ENCODE measurements around the gene COL6A1.

The COL6A1 gene

DNA sequence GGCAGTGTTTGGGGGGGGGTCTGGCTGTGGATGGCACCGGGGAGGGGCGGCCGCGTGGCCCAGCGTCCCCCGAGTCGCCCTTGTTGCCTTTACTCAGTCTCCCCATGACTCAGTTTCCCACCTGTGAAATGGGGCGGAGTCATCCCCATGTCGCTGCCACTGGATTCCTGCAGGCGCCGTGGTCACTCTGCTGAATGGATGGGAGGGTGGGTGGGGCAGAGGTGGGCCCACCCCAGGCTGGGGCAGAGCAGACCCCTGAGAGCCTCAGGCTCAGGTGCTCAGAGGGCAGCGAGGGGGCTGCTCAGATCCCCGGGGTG lies 2.0 kb downstream of the COL6A1 start:
- no peak for DNase-seq (ENCODE audit: low spot score)

DNA sequence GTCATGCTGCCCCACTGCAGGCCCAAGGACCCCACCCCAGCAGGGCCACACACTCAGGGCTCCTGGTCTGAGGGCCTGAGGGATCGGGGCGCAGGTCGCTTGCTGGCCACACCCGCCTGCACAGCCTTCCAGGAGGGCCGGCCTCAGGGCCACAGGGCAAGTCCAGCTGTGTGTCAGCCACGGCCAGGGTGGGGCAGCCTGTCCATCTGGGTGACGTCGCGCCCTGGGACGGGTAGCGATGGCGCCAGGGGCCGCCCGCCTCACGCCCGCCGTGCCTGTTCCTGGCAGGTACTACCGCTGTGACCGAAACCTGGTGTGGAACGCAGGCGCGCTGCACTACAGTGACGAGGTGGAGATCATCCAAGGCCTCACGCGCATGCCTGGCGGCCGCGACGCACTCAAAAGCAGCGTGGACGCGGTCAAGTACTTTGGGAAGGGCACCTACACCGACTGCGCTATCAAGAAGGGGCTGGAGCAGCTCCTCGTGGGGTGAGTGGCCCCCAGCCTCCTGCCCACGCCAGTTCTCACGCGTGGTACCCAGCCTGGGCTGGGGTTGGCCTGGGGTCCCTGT lies 2.5 kb downstream of the COL6A1 start:
- DNase-seq (ENCODE audit: low spot score): no peak

DNA sequence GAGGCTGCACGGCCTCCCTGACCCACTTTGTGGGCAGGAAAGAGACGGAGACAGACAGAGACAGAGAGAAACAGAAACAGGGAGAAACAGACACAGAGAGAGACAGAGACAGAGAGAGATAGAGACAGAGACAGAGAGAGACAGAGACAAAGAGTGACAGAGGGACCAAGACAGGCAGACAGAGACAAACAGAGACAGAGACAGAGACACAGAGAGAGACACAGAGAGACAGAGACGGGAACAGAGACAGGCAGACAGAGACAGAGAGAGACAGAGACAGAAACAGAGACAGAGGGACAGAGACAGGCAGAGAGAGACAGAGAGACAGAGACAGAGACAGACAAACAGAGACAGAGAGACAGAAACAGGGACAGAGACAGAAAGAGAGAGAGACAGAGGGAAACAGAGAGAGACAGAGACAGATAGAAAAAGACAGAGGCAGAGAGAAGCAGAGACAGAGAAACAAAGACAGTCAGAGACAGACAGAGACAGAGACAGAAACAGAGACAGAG lies 3.1 kb downstream of the COL6A1 start:
- DNase-seq (ENCODE audit: low spot score): no peak

DNA sequence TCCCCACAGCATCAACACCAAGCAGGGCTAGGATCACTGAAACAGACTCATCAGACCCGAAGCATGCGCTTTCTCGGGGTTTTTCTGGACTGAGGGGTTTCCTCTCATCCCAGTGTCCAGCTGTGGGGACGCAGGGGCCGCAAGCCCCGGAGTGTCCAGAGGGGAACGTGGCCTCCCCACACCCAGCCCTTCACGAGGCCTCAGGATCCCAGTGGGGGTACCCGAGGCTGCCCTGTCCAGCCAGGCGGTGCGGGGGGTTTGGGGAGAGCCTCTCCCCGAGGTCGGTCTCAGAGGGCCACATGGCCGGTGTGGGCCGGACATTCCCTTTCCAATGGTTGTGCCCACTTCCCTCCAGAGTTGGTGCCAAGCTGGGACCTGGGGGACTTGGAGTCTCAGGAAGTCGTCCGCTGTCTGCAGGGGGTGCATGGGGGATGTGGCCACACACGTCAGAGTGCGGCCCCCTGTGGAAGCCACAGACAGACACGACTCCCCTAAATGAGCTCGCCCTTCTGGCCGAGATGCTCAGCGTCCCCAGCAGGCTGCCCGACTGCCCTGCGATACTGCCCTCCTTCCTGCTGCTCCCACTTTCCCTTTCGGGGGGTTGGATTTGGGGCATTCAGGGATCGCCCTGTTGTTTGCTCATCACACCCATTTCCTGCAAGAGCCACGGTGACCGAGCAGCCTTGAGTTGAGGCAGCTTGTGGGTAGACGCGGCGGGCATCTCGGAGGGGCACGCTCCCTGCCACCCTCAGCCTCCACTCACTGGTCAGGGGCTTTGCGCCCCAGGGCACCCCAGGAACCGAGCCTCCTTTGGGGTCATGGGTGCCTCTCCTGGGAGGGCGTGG lies 4.1 kb downstream of the COL6A1 start:
- no peak for DNase-seq (ENCODE audit: low spot score)

DNA sequence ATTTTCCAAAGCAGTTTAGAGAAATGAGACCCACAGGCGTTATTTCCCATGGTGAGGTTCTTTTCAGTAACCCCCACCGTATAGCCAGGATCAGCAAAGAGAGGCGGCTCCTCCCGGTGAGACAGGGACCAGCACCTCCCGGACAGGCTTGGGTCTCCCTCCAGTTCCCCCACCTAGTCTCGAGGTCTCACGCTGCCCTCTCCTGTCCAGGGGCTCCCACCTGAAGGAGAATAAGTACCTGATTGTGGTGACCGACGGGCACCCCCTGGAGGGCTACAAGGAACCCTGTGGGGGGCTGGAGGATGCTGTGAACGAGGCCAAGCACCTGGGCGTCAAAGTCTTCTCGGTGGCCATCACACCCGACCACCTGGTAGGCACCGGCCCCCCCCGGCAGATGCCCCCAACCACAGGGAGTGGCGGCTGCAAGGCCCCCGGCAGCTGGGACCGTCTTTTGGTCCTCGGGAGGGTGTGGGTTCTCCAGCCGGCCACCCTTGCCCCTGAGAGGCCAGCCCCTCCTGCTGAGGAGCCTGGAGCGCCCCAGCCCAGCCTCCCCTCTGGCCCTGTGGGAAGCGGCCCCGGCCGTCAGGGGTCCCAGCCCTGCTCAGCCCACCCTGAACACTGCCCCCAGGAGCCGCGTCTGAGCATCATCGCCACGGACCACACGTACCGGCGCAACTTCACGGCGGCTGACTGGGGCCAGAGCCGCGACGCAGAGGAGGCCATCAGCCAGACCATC lies 4.9 kb downstream of the COL6A1 start:
- DNase-seq (ENCODE audit: low spot score): no peak

DNA sequence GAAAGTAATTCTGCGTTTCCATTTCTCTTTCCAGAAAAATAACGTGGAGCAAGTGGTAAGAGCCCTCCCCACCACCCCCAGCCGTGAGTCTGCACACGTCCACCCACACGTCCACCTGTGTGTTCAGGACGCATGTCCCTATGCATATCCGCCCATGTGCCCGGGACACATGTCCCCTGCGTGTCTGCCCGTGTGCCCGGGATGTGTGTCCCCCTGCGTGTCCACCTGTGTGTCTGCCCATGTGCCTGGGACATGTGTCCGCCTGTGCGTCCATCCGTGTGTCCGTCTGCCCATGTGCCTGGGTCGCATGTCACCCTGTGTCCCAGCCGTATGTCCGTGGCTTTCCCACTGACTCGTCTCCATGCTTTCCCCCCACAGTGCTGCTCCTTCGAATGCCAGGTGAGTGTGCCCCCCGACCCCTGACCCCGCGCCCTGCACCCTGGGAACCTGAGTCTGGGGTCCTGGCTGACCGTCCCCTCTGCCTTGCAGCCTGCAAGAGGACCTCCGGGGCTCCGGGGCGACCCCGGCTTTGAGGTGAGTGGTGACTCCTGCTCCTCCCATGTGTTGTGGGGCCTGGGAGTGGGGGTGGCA lies 5.6 kb downstream of the COL6A1 start:
- DNase-seq (ENCODE audit: low spot score): no peak

DNA sequence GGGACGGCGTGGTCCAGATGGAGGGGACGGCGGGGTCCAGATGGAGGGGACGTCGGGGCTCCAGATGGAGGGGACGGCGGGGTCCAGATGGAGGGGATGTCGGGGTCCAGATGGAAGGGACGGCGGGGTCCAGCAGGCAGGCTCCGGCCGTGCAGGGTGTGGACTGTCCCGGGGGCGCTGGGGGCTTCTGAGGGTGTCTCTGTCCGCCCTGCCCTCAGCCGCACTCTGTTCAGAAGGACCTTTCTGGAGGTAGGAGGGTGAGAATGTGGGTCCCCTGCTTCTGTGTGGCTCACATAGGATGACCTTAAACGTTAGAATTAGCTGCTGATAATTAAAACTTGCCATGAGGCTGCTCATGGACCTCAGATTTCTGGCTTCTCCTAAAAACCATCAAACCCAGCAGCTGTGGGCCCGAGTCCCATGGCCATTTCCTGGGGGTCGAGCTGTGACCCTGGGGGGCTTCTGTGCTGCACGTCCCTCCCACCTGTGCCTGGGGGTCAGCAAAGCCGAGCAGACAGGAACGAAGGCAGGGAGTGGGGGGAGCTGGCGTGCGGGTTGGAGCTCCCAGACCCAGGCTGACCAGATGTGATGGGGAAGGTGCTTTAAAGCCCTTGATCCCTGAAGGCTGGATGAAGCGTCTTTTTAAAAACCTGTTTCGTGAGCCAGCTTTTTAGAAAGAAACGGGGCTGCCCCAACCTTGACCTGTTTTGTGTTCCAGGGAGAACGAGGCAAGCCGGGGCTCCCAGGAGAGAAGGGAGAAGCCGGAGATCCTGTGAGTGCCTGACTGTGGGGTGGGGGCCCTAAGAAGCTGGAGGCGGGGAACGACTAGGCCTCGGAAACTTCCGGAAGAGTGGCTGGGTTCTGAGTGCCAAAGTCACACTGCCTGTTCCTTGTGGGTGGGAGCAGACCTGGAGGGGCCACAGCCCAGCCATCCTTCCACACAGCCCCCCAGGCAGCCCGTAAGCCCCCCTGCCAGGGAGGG lies 7.1 kb downstream of the COL6A1 start:
- DNase-seq (ENCODE audit: low spot score): no peak

DNA sequence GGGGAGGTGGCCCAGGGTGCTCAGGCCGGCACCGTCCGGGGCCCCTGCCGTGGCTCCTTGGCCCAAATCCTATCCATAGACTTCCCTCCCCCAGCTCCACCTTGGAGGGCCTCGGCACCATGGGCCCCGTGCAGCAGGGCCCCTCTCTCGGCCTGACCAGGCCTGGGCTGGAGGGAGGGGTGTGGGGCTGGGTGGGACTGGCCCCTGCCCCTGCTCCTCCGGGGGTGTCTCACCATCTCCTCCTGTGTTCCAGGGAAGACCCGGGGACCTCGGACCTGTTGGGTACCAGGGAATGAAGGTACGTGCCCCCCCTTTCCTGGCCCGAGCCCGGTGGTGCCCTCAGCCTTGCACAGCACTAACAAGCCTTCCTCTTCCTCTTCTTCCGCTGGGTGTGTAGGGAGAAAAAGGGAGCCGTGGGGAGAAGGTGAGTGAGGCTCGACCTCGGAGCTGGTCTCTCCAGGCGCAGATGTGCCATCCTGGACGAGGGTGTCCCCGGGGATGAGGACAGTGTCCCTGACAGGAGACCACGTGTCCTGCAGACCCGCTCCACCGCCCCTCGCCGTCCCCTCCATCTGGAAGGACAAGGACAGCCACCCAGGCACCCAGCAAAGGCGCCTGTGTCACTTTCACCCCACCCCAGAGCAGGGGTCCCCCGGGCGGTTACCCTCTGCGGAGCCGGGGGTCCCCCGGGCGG lies 7.9 kb downstream of the COL6A1 start:
- no peak for DNase-seq (ENCODE audit: low spot score)

DNA sequence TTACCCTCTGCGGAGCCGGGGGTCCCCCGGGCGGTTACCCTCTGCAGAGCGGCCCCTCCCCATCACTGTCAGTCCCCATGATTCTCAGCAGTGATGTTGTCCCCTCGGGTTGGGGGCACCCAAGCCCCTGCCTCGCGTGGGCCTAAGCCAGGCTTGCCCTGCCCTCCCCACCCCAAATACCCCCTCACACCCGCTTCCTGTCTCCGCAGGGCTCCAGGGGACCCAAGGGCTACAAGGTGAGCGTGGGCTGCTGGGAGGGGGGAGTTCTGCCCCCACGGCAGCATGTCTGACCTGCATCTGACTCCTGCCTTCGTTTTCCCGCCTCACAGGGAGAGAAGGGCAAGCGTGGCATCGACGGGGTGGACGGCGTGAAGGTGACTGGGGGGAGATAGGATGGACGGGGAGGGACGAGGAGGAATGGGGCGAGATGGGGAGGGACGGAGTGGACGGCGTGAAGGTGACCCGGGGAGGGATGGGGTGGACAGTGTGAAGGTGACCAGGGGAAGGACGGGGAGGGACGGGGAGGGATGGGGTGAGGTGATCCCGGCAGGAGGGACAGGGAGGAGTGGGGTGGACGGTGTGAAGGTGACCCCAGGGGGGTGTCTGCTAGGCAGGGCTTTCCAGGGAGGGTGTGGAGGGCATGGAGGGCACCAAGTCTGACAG lies 8.6 kb downstream of the COL6A1 start:
- DNase-seq (ENCODE audit: low spot score): no peak

DNA sequence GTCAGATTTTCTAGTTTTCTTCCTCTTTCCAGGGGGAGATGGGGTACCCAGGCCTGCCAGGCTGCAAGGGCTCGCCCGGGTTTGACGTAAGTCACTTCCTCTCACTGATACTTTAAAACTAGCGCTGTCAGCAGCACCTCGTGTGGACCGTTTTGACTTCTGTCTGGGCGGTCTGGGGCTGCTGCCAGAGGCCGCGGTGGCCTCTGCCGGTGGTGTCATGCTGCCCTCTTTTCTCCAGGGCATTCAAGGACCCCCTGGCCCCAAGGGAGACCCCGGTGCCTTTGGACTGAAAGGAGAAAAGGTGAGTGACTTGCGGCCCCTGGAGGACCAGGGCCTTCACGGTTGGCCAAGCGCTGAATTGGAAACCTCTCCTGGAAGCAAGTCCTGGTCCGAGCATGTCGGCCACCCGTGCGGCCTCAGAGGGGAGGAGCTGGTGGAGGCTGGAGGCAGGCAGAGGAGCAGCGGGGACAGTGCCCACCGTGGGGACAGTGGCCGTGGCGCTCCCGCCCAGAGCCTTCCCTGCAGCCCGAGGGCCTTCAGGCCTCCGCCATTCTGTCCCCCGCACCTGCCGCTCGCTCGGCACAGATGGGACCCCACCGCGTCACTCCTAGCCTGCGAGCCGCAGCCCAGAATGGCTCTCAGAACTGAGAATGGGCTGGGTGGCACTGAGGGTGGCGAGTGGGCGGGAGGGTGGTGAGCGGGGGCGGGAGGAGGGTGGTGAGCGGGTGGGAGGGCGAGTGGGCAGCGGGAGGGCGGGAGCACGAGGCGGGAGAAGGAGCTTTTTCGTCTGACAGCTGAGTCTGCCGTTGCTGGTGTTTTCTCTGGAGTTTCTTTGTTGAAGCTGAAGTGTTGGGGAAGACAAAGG lies 9.4 kb downstream of the COL6A1 start:
- no peak for DNase-seq (ENCODE audit: low spot score)

DNA sequence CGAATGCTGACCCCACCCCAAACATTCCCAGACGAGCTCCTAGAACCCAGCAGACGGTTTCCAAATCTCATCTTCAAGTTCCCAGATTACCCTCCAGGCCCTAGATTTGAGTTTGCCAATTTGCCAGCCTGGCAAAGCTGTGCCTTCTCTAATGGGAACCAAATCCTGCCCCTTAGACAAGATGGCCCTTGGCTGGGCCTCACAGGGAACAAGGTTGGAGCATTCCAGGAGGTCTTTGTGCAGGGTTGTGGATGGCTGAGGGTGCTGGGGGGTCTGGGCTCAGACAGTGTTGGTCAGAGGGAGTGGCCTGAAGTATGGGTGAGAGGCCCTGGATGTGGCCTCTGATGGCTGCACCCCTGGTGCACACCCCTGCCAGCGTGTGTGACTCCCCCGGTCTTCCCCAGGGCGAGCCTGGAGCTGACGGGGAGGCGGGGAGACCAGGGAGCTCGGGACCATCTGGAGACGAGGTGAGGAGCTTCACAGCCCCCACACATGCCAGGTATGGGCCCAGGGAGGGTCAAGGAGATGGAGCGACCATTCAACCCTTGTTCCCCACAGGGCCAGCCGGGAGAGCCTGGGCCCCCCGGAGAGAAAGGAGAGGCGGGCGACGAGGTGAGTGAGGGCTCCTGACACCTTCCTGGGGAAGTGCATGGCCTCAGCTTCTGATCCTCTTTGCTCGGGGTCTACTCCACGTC lies 10.2 kb downstream of the COL6A1 start:
- no peak for DNase-seq (ENCODE audit: low spot score)

DNA sequence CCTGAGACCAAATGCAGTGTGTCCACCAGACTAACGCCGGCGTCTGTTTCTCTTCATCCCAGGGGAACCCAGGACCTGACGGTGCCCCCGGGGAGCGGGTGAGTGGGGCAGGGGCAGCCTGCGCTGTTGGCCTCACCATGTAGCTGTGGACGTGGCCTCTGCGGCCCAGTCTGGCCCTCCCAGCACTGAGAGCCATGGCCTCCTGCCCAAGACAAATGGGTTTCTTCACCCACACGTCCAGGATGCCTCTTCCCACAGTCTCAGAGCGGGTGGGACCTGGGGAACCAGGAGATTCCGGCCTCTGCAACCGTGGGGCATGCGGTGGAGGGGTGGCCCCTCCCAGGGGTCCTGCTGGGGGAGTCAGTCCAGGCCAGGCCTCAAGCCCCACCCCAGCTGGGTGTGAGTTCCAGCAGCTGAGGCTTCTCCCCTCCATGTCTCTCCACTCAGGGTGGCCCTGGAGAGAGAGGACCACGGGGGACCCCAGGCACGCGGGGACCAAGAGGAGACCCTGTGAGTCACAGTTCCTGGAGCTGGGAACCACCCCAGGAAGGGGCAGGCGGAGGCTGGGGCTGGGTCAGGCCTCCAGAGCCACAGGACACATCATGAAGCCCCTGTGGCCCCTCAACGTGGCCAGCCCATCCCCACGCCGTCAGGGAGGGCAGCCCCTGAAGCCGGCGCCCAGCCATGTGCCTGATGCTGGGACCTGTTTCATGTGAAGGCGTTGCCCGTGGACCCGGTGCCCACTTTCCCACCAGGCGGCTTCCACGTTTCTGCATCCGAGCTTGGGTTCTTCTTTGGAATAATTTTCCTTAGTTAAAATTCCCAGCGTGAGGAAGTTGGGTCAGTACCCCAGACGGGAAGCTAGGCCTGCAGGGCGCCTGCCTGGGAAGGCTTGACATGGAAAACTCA lies 11.0 kb downstream of the COL6A1 start:
- no peak for DNase-seq (ENCODE audit: low spot score)

DNA sequence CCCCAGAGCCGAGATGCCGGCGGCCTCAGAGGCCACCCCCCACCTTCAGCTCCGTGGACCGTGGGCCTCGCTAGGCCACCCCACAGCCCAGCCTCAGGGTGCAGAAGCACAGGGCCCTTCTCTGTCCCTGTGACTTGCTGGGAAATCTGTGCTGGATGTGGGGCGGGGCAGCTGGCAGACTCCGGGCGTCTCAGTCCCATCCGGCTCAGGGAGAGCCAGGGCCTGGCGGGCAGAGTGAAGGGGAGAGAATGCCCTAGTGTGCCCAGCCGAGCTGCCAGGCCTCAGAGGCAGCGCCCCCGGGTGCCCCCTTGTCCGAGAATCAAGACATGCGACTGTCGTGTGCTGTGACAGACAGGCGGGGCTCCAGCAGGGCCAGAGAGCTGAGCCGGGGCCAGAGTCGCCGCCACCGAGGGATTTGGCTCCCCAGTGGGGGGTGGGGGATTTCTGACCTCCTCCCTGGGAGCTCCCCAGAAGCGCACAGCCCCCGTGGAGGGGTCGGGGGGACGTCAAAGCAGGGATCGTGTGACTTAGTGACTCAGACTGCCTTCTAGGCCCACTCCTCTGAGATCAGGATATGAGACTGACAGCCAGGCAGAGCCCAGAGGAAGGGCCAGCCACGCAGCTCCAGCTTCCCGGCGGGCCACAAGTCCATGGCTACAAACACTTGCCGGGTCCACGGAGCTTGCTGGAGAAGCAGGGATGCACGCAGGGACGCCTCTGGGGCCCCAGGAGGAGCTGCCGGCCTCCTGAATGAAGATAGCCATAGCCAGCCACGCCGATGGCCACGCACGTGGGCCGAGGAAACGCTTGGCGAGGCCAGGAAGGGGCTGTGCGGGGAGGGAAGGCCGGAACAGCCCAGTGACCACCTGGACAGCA lies 11.9 kb downstream of the COL6A1 start:
- DNase-seq (ENCODE audit: low spot score): no peak

DNA sequence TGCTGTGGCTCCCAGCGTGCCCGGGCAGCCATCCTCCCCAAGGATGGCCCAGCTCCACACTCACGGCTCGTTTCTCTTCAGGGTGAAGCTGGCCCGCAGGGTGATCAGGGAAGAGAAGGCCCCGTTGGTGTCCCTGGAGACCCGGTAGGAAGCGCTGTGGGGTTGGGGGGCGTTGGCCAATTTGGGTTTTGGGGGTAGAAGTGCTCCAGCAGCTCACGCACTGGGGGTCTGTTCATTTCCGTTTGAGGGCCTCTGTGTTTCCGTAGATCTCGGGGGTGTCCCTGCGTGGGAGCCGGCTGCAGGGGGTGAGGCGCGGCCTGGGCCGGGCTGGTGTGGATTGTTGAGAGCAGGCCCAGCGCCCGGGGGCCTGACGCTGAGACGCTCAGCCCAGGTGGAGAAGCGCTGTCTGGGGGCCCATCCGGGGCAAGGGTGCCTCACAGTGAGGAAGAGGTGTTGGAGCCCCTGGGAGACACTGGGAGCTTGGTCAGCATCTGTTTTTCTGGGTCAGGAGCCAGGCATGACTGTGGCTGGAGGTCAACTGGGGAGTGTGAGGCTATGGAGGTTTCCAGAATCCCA lies 12.6 kb downstream of the COL6A1 start:
- no peak for DNase-seq (ENCODE audit: low spot score)

DNA sequence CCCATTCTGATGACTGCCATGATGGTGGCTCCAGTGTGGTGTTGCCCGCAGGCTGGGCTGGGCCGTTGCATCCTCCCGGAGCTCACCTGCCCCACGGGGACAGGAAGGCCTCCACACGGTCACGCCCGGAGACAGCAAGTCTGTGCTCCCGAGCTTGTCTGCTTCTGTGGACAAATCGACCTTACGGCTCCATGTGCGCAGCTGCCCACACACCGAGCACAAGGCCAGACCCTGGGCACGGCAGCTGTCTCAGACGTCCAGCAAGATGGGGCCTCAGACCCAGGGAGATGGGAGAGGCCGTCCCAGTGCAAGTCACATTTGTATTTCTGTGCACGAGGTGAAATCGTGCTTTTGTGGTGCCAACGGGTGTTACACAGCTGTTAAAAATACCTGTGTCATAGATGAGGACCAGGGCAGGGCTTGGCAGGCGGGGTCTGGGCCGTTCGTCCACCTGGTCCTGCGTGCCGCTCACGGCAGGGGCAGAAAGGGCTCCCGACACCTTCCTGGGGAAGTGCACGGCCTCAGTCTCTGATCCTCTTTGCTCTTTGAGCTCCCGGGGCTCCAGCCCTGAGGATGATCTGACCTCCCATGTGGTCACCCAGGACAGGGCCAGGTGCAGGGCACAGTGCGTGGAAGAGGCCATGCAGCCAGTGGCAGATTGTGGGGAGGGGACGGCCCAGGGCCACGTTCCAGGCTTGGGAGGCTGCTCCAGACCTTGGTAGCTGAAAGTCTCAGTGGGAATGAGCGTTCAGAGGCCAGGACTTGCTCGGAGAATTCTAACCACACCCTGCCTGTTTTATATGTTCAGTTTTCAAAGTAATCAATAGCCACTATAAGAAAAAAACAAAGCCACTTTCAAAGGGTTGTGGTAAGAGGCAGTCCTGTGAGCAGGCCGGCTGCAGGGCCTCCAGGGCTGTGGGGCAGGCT lies 13.5 kb downstream of the COL6A1 start:
- no peak for DNase-seq (ENCODE audit: low spot score)
